ENCODE results near the gene FAM107B. TPM values are rescaled to one million over a fixed set of nuclear protein-coding genes. Genes with fewer than 3 reads are reported as not detected.

Gene FAM107B
- total and polyA plus RNA-seq, 12 donors = 2.6 to 18.5 (median 6.2) TPM

DNA sequence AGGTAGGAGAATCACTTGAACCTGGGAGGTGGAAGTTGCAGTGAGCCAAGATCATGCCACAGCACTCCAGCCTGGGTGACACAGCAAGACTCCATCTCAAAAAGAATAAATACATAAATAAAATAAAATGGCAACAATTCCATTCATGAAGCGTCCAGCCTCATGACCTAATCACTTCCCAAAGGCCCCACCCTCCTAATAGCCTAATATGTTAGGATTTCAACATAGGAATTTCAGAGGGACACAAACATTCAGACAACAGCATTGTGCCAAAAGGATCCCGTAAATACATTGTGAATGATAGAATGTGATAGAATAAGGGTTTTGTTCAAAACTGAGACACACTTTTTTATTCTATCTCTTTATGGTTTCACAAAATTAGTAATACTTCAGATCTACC lies 90.3 kb downstream of the FAM107B start:
- WGBS, 2 donors = 74 to 78% methylated on average over 2 of the region's 2 CpGs
- no peak overlapping the region for H3K4me3 ChIP-seq
- H3K27me3 ChIP-seq = no peaks in the 10 kb centered on the region
- H3K4me1 ChIP-seq = peaks cover 0 to 3% (median 0%) of the 10 kb centered on the region in 9 donors
- DNase-seq (no peak), ATAC-seq (peak in 1 of 8 donors; percentile 56)
- TF ChIP-seq, protein P1, sequence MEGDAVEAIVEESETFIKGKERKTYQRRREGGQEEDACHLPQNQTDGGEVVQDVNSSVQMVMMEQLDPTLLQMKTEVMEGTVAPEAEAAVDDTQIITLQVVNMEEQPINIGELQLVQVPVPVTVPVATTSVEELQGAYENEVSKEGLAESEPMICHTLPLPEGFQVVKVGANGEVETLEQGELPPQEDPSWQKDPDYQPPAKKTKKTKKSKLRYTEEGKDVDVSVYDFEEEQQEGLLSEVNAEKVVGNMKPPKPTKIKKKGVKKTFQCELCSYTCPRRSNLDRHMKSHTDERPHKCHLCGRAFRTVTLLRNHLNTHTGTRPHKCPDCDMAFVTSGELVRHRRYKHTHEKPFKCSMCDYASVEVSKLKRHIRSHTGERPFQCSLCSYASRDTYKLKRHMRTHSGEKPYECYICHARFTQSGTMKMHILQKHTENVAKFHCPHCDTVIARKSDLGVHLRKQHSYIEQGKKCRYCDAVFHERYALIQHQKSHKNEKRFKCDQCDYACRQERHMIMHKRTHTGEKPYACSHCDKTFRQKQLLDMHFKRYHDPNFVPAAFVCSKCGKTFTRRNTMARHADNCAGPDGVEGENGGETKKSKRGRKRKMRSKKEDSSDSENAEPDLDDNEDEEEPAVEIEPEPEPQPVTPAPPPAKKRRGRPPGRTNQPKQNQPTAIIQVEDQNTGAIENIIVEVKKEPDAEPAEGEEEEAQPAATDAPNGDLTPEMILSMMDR (IDR thresholded peaks at IDR 0.05) = no peak
- peaks cover 0 to 9% (median 0%) of the 10 kb centered on the region in 11 donors for H3K9me3 ChIP-seq
- intact Hi-C loops (cut with DNase I) = no loop called here
- H3K27ac ChIP-seq = no peak overlapping the region
- no peaks in the 10 kb centered on the region for H3K36me3 ChIP-seq

DNA sequence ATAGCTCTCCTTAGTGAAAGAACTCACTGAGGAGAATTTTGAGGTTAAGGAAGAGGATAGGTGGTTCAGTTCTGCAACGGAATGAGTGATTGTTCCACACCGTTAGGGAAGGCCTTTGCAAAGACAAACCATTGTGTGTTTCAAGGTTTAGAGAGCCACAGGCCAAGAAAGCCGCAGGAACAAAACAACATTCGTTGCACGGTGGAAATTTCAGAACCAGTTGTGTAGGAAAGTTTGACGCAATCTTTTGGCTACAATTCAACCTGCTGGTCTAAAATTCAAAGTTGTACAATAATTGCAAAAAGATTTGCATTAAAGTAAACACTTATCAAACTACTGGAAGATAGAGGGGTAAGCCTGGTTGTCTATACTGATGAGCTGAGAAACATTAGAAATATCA lies 91.4 kb downstream of the FAM107B start:
- 50 to 59% methylated on average over 6 of the region's 6 CpGs for WGBS, 2 donors
- no peaks in the 10 kb centered on the region for H3K27me3 ChIP-seq
- TF ChIP-seq, protein P1 (IDR thresholded peaks at IDR 0.05) = no peak
- ATAC-seq = no peak
- peaks cover 0 to 9% (median 0%) of the 10 kb centered on the region in 11 donors for H3K9me3 ChIP-seq
- no peaks in the 10 kb centered on the region for H3K4me1 ChIP-seq
- DNase-seq = no peak
- no peak overlapping the region for H3K4me3 ChIP-seq
- intact Hi-C loops (cut with DNase I) = no loop called here
- H3K27ac ChIP-seq = no peak overlapping the region
- H3K36me3 ChIP-seq = no peaks in the 10 kb centered on the region

DNA sequence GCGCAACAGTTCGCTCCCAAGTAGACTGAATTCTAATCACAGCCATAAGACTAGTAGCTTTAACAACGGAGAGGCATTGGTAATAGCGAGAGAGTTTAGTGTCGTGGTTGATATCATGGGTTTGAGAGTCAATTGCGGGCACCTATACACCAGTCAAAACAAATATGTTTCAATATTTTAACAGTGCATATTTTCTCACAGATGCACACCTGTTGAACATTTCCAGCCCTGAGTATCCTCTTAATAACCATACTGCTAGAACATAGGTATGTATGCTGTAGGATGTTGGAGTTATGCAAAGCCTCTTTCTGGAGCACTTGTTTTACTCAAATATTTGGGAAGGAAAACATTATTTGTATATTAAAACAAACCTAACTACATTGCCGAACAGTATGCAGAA lies 92.9 kb downstream of the FAM107B start:
- intact Hi-C loops (cut with DNase I) = no loop called here
- Histone ChIP-seq H3K4me1 (no peaks in the 10 kb centered on the region), H3K27me3 (no peaks in the 10 kb centered on the region), H3K27ac (no peak overlapping the region), H3K4me3 (no peak overlapping the region), H3K9me3 (peaks cover 0 to 9% (median 0%) of the 10 kb centered on the region in 11 donors), H3K36me3 (no peaks in the 10 kb centered on the region)
- ATAC-seq (no peak), DNase-seq (no peak)
- 84 to 91% methylated on average over 7 of the region's 7 CpGs for WGBS, 2 donors
- TF ChIP-seq, protein P1 (IDR thresholded peaks at IDR 0.05) = no peak

DNA sequence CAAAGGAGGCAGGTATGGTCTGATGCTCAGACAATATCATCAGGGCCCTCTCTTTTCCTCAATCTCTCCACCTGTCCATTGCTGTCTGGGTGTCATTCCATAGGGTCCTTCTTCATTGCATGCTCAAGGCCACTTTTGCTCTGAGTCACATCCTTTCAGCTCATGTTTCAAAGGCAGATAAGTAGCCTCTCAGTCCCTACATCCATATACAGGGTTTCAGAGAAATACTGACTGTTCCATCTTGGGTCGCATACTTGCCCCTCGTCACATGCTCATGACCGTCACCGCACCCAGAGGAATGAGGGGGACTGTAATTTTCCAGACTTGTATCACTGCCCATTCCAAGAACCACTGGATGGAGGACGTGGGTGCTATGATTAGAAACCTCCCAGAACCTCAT lies 93.4 kb downstream of the FAM107B start:
- ATAC-seq = no peak
- TF ChIP-seq, protein P1 (IDR thresholded peaks at IDR 0.05) = no peak
- no peaks in the 10 kb centered on the region for H3K4me1 ChIP-seq
- intact Hi-C loops (cut with DNase I) = no loop called here
- no peak overlapping the region for H3K27ac ChIP-seq
- H3K36me3 ChIP-seq = no peaks in the 10 kb centered on the region
- peaks cover 0 to 9% (median 0%) of the 10 kb centered on the region in 11 donors for H3K9me3 ChIP-seq
- no peak overlapping the region for H3K4me3 ChIP-seq
- no peaks in the 10 kb centered on the region for H3K27me3 ChIP-seq
- 85 to 89% methylated on average over 5 of the region's 5 CpGs for WGBS, 2 donors
- DNase-seq = no peak
